ENCODE results near the gene RIMBP3B.
"Not testable (repeated sequence)": the region's sequence is repeated elsewhere in the genome, so short reads cannot be mapped to it uniquely, and the experiment has no call there.

The RIMBP3B gene

GRCh38 chr22:21417227-21417746 lies 33.7 kb downstream of the RIMBP3B start, which contains the start of gene HIC2:
TSS of gene HIC2 (plus strand) at chr22:21417371. CDS start at chr22:21442832, 25,461 bp downstream.
- not testable (repeated sequence) for DNase-seq

GRCh38 chr22:21417853-21418252 lies 34.3 kb downstream of the RIMBP3B start:
- peak; percentile 8 for DNase-seq

- not testable (repeated sequence) for DNase-seq
Observed at GRCh38 chr22:21418974-21419638, 35.6 kb downstream of the RIMBP3B start.

- DNase-seq: not testable (repeated sequence)
Observed at GRCh38 chr22:21420180-21420763, 36.7 kb downstream of the RIMBP3B start.

- DNase-seq: not testable (repeated sequence)
Observed at GRCh38 chr22:21424084-21424709, 40.6 kb downstream of the RIMBP3B start.

GRCh38 chr22:21434378-21435233 lies 51.1 kb downstream of the RIMBP3B start:
- not testable (repeated sequence) for DNase-seq

GRCh38 chr22:21435998-21436810 lies 52.7 kb downstream of the RIMBP3B start:
- not testable (repeated sequence) for DNase-seq

GRCh38 chr22:21438013-21438412 lies 54.5 kb downstream of the RIMBP3B start:
- not testable (repeated sequence) for DNase-seq

Data from stimulated activated CD4-positive, alpha-beta T cell treated with anti-CD3 and anti-CD28 coated beads, Interleukin-1b, Interleukin-23, amount 100 ng/mL, for 48 hours (primary cell).